ENCODE measurements around the gene ALLC.

The ALLC gene

DNA sequence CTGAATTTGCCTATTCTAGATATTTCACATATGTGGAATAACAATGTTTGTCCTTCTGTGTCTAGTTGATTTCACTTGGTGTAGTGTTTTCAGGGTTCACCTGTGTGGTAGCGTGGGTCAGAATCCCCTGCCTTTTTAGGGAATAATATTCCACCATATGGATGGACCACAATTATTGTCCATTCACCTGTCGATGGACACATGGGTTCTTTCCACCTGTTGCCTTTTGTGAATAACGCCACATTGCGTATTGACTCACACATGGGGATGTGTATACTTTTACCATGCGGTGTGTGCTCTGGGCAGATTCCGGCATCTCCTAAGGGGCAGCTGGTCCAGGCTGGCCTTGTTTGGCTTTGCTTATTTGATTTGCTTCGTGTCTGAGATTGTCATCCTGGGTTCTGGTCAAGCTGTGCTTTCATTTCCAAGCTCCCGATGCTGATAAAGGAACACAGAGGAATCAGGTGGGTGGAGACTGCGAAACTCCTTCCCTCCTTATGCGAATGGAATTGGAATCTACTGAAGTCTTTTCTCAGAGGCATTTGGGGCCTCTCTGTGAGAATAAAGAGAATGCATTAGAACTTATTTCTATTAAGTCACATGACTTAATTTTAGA, 18.9 kb upstream of the ALLC start:
- no peak for DNase-seq

DNA sequence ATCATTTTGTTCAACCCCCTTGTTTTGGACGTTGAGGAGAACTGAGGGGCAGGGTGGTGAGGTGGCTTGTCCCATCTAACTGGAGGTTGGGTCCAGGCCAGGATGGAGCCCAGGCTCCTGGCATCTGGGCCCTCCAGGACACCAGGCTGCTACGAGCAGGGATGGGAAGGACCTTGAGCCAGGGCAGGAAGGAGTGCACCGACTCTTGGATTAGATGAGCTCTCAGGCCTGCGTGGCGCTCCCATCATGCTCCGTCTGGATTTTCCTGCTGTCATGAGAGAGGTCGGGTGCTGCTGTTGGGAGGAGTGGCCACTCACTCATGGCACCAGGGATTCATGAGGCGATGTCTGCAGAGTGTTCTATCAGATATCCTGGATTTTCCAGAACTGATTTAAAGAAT, 18.3 kb upstream of the ALLC start:
- DNase-seq = no peak

DNA sequence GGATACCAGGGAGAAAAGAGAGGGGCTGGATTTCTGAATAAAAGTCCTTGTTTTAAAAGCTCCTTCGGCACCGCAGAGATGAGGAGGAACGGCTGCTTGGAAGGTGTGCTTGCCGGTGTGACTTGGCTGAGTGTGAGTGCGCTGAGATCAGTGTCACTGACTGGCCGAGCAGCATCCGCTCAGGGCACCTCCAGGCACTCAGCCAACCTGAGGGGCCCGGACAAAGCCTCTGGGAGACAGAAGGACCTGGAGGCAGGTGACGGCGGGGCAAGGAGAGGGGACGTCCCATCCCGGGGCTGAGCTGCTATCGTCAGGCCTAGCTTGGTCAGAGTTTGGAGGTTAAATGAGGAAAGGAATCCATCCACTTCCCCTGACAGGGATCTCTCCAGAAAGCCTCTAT, 16.8 kb upstream of the ALLC start:
- no peak for DNase-seq

DNA sequence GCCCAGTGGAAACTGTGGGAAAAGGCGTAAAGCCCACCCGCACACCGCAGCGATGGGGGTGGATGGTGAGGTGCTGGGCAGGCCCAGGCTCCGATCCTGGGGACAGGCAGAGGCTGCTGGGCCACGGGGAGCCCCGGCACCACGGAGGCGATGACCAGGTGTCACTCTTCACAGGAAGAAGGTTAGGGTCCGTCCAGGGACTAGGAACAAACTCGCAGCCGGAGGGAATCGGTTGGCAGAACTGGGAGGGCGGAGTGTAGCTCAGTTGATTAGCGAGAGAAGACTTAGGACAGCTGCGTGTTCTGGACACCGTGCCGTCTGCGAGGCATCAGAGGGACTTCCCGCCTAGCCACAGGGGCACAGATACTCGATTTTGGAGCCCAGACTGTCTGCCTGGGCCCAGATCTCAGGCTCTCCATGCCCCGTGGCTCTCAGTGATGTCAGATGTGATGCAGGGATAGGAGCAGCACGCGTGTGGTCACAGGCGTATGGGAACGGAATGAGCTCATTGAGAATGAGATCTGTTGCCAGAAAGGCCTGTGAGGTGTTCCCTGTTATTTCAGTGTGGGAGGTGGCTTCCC, 16.1 kb upstream of the ALLC start:
- no peak for DNase-seq

DNA sequence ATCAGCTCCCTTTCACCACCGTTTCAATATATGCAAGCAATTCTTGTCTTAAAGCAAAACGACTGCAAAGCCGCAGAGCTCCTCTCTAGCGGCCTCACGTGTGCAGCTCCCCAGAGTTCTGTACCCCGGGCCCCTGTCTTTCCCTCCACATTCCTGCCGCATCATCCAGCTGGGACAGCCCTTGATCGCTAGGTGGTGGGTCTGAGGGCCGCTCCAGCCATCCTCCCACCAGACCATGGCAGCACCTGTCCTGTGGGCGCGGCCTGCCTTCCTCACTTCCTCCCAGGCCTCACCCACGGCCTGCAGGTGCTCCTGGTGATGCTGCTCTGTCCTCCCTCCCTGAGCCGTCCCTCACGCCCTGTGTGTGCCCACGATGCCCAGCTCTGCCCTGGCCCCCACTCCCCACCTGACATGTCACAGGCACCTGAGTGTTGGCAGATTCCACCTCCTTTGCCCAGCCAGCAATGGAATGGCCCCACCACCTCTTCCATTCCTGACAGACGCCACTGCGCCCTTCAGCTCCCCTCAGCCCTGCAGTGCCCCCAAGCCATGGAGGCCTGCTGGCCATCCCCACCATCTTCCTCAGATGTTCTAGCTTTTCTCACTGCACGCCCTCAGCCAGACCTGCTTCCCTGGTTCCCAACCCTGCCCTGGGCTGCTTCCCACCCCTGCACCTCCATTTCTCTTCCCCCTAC, 15.3 kb upstream of the ALLC start:
- DNase-seq = no peak

DNA sequence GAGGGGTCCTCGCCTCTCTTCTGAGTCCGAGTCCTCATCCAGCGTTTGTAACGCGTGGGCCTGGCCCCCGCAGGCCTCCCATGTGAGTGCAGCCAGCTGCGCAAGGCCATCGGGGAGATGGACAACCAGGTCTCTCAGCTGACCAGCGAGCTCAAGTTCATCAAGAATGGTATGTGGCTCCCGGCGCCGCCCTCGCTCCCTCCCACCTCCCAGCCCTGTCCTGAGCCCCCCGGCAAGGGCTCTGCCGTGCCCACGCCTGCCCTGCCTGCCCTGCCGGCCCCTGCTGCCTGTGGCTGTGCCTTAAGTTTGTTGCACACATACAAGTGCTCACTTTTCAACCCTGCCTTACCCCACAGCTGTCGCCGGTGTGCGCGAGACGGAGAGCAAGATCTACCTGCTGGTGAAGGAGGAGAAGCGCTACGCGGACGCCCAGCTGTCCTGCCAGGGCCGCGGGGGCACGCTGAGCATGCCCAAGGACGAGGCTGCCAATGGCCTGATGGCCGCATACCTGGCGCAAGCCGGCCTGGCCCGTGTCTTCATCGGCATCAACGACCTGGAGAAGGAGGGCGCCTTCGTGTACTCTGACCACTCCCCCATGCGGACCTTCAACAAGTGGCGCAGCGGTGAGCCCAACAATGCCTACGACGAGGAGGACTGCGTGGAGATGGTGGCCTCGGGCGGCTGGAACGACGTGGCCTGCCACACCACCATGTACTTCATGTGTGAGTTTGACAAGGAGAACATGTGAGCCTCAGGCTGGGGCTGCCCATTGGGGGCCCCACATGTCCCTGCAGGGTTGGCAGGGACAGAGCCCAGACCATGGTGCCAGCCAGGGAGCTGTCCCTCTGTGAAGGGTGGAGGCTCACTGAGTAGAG, 14.4 kb upstream of the ALLC start:
- no peak for DNase-seq

DNA sequence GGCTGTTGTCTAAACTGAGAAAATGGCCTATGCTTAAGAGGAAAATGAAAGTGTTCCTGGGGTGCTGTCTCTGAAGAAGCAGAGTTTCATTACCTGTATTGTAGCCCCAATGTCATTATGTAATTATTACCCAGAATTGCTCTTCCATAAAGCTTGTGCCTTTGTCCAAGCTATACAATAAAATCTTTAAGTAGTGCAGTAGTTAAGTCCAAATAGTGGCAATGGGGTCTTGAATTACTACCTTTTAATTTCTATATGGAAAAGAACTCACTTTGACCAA, 13.8 kb upstream of the ALLC start:
- DNase-seq = no peak

DNA sequence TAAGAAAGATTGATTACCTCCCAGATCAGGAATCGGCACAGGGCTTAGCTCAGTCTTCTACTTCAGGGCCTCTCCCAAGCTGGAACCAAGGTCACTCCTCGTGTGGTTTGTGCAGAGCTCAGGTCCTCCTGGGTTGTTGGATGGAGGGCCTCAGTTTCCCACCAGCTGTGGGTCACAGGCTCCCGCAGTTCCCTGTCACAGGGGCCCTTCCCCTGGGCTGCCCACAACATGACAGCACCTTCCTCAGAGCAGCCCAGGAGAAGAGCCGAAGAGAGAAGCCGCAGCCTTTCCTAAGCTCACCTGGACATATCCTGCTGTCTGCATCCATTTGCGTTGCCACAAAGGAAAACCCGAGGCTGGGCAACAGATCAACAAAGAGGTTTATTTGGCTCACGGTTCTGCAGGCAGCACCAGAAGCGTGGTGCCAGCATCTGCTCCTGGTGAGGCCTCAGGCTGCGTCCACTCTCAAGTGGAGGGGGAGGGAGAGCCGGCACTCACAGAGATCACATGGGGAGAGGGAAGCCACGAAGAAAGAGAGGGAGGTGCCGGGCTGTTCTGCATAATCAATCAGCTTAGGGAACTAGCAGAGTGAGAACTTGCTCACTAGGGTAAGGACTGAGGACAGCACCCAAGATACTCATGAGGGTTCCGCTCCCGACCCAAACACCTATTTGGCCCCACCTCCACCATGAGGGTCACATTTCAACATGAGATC, 13.0 kb upstream of the ALLC start:
- DNase-seq = no peak

DNA sequence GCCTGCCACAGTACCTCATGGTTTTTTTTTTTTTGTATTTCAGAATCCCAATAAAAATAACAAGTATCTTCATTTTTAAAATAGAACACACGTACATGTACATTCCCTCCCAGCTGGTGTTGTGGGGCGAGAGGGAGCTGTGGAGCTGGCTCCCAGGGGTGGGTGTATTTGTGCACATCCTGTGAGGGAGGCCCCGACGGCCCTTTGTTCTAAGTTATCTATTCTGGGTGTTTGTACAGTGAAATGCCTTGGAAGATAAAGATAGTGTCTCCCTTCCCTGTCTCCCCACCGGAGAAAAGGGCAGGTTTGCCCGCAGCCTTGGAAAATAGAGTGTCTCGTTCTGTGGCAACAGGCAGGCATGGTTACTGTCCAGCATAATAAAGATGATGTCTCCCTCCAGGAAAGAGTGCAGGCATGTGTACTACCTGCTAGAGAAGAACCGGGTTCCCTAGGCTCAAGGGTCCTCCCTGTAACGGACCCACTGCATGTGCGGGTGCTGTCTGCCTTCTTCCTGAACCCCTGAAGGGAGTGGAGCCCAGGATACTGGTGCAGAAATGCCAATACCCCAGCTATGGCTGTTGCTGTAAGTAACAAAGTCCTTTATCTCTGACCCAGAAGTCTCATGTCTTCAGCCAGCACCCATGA, 12.1 kb upstream of the ALLC start:
- DNase-seq = peak in 8 of 56 donors; percentile 23 to 67 (median 32)

DNA sequence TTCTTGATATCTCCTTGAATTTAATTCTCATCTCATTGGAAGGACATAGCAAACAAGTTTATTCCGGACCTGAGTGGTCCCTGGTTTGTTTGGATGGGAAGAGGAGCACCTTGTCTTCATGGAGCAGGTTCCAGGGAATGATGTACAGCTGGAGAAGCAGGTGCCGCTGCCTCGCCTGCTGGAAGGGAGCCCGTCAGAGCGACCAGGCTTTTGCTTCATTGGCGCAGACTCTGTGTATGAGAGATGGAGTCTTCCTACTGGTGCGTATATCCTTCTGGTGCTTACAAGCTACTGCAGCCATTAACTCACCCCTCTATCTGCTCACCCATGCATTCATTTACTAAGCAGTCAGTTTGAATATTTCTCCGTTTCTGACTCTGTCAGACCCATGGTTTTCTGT, 11.6 kb upstream of the ALLC start:
- DNase-seq = no peak

DNA sequence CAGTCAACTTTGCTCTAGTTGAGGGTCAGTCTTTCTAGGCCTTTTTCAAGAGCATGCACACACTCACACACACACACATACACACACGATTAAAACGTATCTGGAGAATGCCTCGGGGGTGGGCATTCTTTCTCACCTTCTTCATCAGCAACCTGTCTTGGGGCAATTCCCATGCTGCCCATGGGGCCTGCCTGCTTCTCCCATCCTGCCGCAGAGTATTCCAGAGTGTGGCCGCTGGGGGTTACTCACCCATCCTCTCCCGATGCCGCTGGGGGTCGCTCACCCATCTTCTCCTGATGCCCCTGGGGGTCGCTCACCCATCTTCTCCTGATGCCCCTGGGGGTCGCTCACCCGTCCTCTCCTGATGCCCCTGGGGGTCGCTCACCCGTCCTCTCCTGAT, 10.8 kb upstream of the ALLC start:
- no peak for DNase-seq

DNA sequence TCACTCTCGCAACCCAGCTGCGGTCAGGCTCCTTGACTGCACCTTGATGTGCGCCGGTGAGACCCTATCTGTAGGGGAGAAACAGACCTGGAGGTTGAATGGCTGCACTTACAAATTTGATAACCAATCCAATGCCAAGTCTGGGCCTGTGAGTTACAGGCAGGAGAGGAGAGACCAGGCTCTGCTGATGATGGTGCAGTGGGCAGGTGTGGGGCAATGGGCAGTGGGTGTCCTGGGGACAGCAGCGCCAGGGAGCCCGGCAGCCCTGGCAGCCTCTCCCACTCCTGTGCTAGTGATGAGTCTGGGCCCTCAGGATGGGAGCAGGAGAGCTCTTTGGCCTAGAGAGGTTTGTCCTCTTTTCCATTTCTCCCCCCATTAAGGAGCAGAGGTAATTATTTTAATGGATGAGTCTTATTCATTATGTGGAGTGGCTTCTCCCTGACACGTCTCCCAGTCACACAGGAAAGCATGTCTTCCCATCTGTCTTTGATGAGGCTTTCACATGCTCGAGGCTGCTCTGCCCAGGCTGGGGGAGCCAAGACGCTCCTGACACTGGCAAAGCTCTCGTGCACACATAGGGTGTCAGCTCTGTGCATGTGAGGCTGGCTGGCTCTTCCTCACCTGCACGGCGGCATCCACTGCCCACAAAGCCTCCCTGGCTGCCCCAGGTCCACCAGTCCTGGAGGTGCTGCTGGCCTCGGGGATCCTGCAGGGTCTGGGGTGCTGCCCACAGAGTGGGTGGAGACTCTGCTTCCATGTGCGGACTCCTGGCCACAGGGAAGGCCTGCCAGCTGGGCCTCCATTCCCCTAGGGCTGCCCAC, 10.0 kb upstream of the ALLC start:
- DNase-seq = no peak

DNA sequence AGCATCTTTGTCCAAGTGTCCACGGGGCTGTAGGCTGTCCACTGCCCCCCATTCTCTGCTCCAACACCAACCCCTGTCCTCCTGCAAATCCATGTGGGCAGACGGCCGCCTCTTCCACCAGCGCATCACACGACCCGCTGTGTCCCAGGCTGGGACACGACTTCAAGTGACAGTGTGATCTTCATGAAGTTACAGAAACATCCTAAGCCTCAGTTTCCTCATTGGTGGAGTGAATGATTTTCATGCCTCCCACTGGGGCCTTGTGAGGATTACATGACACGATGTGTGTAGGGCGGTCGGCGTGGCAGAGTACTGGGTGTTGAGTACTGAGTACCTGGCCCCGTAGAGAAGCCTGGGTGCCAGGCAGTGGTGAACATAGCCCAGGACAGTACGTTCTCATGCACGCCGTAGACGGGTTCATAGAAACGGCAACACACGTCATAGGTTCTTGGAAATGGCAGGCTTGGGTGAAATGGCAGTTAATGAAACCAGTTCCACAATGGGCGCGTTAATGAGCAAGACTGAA, 9.3 kb upstream of the ALLC start:
- DNase-seq = no peak

DNA sequence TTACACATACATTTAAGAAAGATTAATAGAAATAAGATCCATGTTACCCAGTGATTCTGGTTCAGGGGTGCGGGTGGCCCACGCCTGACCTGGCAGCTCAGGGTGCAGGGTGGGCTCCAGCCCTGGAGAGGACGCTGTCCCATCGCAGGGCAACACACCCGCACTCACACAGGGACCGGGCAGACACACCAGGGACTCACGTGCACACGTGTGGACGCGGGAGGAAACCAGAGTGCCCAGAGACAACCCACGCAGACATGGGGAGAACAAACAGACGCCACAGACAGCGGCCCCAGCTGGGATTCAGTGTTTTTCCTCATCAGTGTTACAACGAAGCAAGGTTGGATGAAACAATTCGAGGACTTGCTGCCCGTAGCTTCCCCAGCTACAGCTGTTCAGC, 8.4 kb upstream of the ALLC start:
- peak in 2 of 56 donors; percentile 11 to 14 for DNase-seq

DNA sequence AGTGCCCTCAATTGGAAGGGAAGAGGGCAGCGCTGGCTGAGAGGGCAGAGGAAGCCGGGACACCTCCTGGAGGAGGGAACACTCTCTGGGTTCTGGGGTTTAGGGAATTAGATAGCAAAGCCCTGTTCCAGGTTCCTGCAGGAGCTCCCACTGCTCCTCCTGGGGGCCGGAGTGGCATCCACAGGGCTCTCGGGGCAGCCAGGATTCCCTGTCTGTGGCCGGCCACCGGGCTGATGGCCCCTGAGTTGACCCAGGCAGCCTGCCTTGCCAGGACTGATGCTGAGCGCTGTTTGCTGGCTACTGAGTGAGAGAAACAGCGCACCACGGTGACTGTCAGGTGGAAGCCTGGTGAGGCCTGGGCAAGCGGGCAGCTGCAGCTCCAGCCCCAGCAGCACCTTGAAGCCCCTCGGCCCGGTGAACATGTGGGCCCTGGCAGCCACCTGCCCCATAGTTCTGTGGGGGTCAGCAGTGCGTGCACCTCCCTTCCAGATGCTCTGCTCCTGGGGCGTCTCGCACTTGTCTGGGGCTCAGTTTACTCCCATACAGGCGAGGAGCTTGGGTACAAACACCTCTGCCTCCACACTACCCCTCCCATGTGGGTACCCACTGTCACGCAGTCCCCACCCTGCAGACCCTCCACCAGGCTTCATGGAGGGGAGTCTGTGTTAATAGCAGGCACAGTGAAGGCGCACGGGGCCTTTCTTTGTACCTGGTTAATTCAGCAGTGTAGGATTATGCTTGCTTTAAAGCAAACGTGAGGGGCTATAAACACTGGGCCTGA, 7.7 kb upstream of the ALLC start:
- DNase-seq = no peak

DNA sequence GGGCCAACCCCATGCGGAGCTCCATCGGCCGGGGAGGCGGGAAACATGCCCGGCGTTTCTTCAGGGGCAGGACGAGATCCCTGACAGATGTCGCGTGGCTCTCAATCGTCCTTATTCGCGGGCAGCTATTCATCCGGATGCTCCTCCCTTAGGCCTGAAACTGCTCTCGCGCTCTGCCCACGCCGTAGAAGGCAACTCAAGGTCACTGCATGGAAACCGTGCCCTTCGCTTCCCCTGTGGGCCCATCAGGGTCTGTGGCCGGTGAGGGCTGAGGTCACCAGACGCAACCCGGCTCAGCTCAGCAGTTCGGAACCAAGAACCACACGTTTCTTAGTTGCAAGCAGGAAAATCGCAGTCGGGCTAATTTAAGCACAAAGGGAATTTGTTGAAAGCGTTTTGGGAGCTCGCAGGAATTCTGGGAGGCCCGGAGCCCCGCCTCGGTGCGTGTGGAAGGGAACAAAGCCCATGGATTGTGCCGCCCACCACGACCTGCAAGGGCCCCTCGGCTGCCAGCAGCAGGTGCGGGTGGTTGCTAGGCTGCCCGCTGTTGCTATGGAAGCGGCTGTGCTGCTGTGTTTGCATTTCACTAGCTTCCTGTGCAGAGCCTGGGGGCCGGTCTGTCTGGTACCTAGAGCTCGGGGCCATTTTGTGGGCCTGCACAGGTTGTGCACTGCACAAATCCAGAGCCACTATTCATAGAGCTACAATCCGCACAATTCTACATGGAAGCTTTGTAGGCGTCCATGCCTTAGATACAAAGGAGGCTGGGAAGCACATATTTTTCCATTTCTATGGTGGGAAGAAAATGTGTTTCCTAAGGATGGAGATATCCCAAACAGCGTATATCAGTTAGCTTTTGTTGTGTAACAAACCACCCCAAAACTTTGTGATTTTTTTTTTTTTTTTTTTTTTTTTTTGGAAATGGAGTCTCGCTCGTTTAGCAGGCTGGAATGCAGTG, 6.0 kb upstream of the ALLC start:
- DNase-seq = peak in 53 of 56 donors; percentile 17 to 84 (median 61)

DNA sequence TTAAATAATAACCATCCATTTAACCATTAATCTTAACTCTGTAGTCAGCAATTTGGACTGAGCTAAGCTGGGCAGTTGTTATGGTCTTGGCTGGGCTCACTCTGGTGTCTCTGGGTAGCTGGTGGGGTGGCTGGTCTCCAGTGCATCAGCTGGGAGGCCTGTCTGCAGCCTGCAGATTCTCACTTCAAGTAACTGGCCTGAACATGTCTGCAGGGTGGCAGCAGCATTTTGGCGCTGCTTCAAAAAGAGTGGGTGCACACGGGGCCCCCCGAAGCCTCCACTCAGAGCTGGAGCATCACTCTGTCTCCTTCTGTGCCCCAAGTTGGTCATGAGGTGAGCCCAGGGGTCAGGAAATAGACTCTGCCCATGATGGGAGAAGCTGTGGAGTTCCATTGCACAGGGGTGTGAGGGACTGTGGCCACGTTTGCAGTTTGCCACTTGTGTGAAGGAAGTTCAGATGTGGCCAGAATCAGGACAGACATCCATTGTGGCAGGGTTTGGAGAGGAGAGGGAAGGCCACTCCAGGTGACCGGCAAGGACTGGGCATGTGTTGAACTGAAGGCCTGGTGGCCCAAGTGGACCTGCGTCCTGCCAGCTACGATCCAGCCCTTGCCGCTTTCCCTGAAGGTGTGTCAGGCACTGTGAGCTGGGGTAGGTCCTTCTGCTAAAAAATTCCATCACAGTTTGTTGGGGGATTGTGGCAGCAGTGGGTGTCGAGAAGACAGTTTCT, 4.9 kb upstream of the ALLC start:
- no peak for DNase-seq

Measured in amygdala (tissue), 56 donors.